NCI-H69 (cell line): ENCODE measurements around the gene RPUSD1.
"Not testable (repeated sequence)": the region's sequence is repeated elsewhere in the genome, so short reads cannot be mapped to it uniquely, and the experiment has no call there.

Experiments
- DNase-seq: peaks from one replicate; lab custom pipeline; 2025; lab: John Stamatoyannopoulos, UW

RPUSD1 gene

GRCh38 chr16:787978-788398 lies at the start of gene RPUSD1:
RPUSD1 (minus strand) TSS chr16:788381; CDS start chr16:787737, 644 bp downstream.
- peak; percentile 58 for DNase-seq

- not testable (repeated sequence) for DNase-seq
These were observed 48.6 kb upstream of the RPUSD1 start for GRCh38 chr16:836822-837221.

GRCh38 chr16:836221-836620 lies 48.0 kb upstream of the RPUSD1 start:
- no peak for DNase-seq

- no peak for DNase-seq
These were observed 47.2 kb upstream of the RPUSD1 start for GRCh38 chr16:835373-835772.

GRCh38 chr16:833411-833810 lies 45.2 kb upstream of the RPUSD1 start:
- DNase-seq, result no peak

GRCh38 chr16:832652-833336 lies 44.6 kb upstream of the RPUSD1 start:
- peak; percentile 71 for DNase-seq

GRCh38 chr16:831571-832413 lies 43.6 kb upstream of the RPUSD1 start:
- DNase-seq, result no peak

- no peak for DNase-seq
These were observed 42.8 kb upstream of the RPUSD1 start for GRCh38 chr16:830871-831570.

- DNase-seq, result no peak
These were observed 42.1 kb upstream of the RPUSD1 start for GRCh38 chr16:830107-830870.

- DNase-seq, result no peak
These were observed 40.7 kb upstream of the RPUSD1 start for GRCh38 chr16:828891-829290.

- no peak for DNase-seq
These were observed 39.3 kb upstream of the RPUSD1 start for GRCh38 chr16:827513-827912.

GRCh38 chr16:825341-826061 lies 37.3 kb upstream of the RPUSD1 start:
- DNase-seq, result peak; percentile 85

GRCh38 chr16:824601-825000 lies 36.4 kb upstream of the RPUSD1 start:
- DNase-seq, result no peak

- DNase-seq, result no peak
These were observed 36.0 kb upstream of the RPUSD1 start for GRCh38 chr16:824194-824593.

GRCh38 chr16:822909-823297 lies 34.7 kb upstream of the RPUSD1 start:
- DNase-seq, result no peak

- peak; percentile 34 for DNase-seq
These were observed 34.2 kb upstream of the RPUSD1 start for GRCh38 chr16:822174-822908.

- DNase-seq, result no peak
These were observed 33.6 kb upstream of the RPUSD1 start for GRCh38 chr16:821751-822150.

- no peak for DNase-seq
These were observed 32.6 kb upstream of the RPUSD1 start for GRCh38 chr16:820748-821147.

GRCh38 chr16:820044-820408 lies 31.8 kb upstream of the RPUSD1 start:
- DNase-seq, result not testable (repeated sequence)

GRCh38 chr16:819336-820043 lies 31.3 kb upstream of the RPUSD1 start:
- DNase-seq, result no peak
